Lung microvascular endothelial cell (primary cell): ENCODE measurements around the gene PHGDH. TPM values are rescaled to one million over a fixed set of nuclear protein-coding genes. Genes with fewer than 3 reads are reported as not detected.

Experiments
- DNase-seq, 2 donors: peaks; one replicate each; pipeline versions ENCODE4 v3.0.0 to v3.0.0-alpha.2; 2010; ENCODE audit warnings: low read depth in 2 of 2
- total RNA-seq: library from RNA; depleted of rRNA; stranded (reverse); fragments of >200 nt; gene quantifications from 2 replicates; pipeline ENCODE4 v1.2.1, GENCODE V29; 2014

PHGDH gene
- total RNA-seq, 1 donor from 2014 or later, result 0.99 TPM

GRCh38 chr1:119731741-119732430 lies 20.2 kb downstream of the PHGDH start:
- DNase-seq, result no peak

- peak in 1 of 2 donors; percentile 14 for DNase-seq
These were observed 20.9 kb downstream of the PHGDH start for GRCh38 chr1:119732465-119733168.

GRCh38 chr1:119733754-119734153 lies 22.0 kb downstream of the PHGDH start:
- no peak for DNase-seq

- no peak for DNase-seq
These were observed 23.5 kb downstream of the PHGDH start for GRCh38 chr1:119735217-119735616.

GRCh38 chr1:119736649-119737039 lies 24.9 kb downstream of the PHGDH start:
- DNase-seq, result no peak

GRCh38 chr1:119737040-119737682 lies 25.4 kb downstream of the PHGDH start:
- no peak for DNase-seq

- DNase-seq, result no peak
These were observed 26.5 kb downstream of the PHGDH start for GRCh38 chr1:119738100-119738720.

GRCh38 chr1:119739150-119739549 lies 27.4 kb downstream of the PHGDH start:
- DNase-seq, result no peak

- DNase-seq, result no peak
These were observed 28.5 kb downstream of the PHGDH start for GRCh38 chr1:119740261-119740660.

- DNase-seq, result no peak
These were observed 29.4 kb downstream of the PHGDH start for GRCh38 chr1:119740896-119741780.

- no peak for DNase-seq
These were observed 30.5 kb downstream of the PHGDH start for GRCh38 chr1:119742202-119742601.

GRCh38 chr1:119742677-119743076 lies 30.9 kb downstream of the PHGDH start:
- DNase-seq, result no peak

GRCh38 chr1:119743308-119743707 lies 31.6 kb downstream of the PHGDH start:
- no peak for DNase-seq

GRCh38 chr1:119743776-119744597 lies 32.3 kb downstream of the PHGDH start:
- DNase-seq, result peak; percentile 70

- no peak for DNase-seq
These were observed 32.8 kb downstream of the PHGDH start for GRCh38 chr1:119744598-119744942.

- no peak for DNase-seq
These were observed 33.3 kb downstream of the PHGDH start for GRCh38 chr1:119745034-119745433.

- DNase-seq, result no peak
These were observed 35.7 kb downstream of the PHGDH start for GRCh38 chr1:119747451-119747850.

GRCh38 chr1:119748040-119748439 lies 36.3 kb downstream of the PHGDH start:
- DNase-seq, result no peak

- no peak for DNase-seq
These were observed 40.9 kb downstream of the PHGDH start for GRCh38 chr1:119752592-119752991.

- no peak for DNase-seq
These were observed 46.9 kb downstream of the PHGDH start for GRCh38 chr1:119758584-119758983.
